GM12878 (cell line): ENCODE data around the gene SFTPB. TPM values are rescaled to one million over a fixed set of nuclear protein-coding genes. Genes with fewer than 3 reads are reported as not detected.

Source experiments
- ATAC-seq: fragments of 200-7000 bp; cut with Tn5 transposase; 3 replicates; pipeline ENCODE4 v1.9.1; 2020; ENCODE audit warnings: mild to moderate bottlenecking, moderate library complexity
- BruUV-seq: library from RNA; stranded (reverse); fragments of 400-500 nt; replicated peaks from 2 replicates; lab custom pipeline; 2021; lab: Mats Ljungman, UMichigan
- CTCF ChIA-PET: fragments of 300-600 bp; sonication (Branson Sonifier 250); formaldehyde crosslinking; extraction: SDS; loops from one replicate; lab custom pipeline; 2021; ENCODE audit warnings: inconsistent platforms; lab: Yijun Ruan, JAX
- POLR2A ChIA-PET: fragments of 350-600 bp; formaldehyde crosslinking; extraction: SDS; loops from one replicate; lab custom pipeline; 2021; ENCODE audit warnings: inconsistent platforms; lab: Charles Lee
- RAD21 ChIA-PET: fragments of 300-600 bp; sonication (Branson Sonifier 250); formaldehyde crosslinking; loops from one replicate; lab custom pipeline; 2023; ENCODE audit warnings: antibody characterized with exemption; ENCODE audit not compliant: unreplicated experiment; lab: Charles Lee
- SMC1A ChIA-PET: fragments of 300-600 bp; sonication (Branson Sonifier 250); formaldehyde crosslinking; loops from one replicate; lab custom pipeline; 2023; ENCODE audit not compliant: unreplicated experiment, uncharacterized antibody; lab: Charles Lee
- DNase-seq: peaks from one replicate; pipeline ENCODE4 v3.0.0-alpha.2; 2011; ENCODE audit warnings: low read depth, low spot score
- FAIRE-seq: peaks from 3 replicates; lab custom pipeline; 2011; peaks lifted over from hg19 to GRCh38; lab: Jason Lieb, UNC
- H2AFZ ChIP-seq: 2 replicates; pipeline ENCODE4 v1.6.0; 2011; ENCODE audit warnings: low read depth, low read length, control low read depth; ENCODE audit not compliant: control insufficient read depth
- H3K27ac ChIP-seq: 2 replicates; pipeline ENCODE4 v1.5.1; 2011; ENCODE audit warnings: control low read depth; ENCODE audit not compliant: control insufficient read depth, insufficient read depth
- H3K27me3 ChIP-seq, 2 experiments: replicated peaks in 1 of 2; 2 replicates each; pipeline versions ENCODE4 v1.6.0 to v1.6.1; 2011; ENCODE audit warnings: low read length in 1 of 2; ENCODE audit not compliant: control insufficient read depth in 2 of 2, insufficient read depth in 2 of 2
- H3K36me3 ChIP-seq, 2 experiments: 2 replicates each; pipeline ENCODE4 v1.5.1; 2011; ENCODE audit warnings: low read length in 1 of 2; ENCODE audit not compliant: control insufficient read depth in 2 of 2, insufficient read depth in 2 of 2
- H3K4me1 ChIP-seq: 2 replicates; pipeline ENCODE4 v1.6.1; 2011; ENCODE audit warnings: mild to moderate bottlenecking, low read length, moderate library complexity, mixed read lengths; ENCODE audit not compliant: control insufficient read depth, insufficient read depth
- H3K4me2 ChIP-seq: 2 replicates; pipeline ENCODE4 v1.6.0; 2011; ENCODE audit warnings: control low read depth; ENCODE audit not compliant: control insufficient read depth, insufficient read depth
- H3K4me3 ChIP-seq: fragments of 200-600 bp; sonication (generic); 2 replicates; pipeline ENCODE4 v1.5.1; 2016
- H3K79me2 ChIP-seq: 2 replicates; pipeline ENCODE4 v1.6.0; 2011; ENCODE audit warnings: low read length; ENCODE audit not compliant: control insufficient read depth, insufficient read depth
- H3K9ac ChIP-seq: 2 replicates; pipeline ENCODE4 v1.8.0; 2011; ENCODE audit warnings: low read length, control low read depth, mixed read lengths; ENCODE audit not compliant: control insufficient read depth, insufficient read depth
- H3K9me3 ChIP-seq: replicated peaks from 3 replicates; pipeline ENCODE4 v1.5.1; 2011; ENCODE audit warnings: mild to moderate bottlenecking, low read length; ENCODE audit not compliant: control insufficient read depth, insufficient read depth
- H4K20me1 ChIP-seq: 2 replicates; pipeline ENCODE4 v1.6.0; 2011; ENCODE audit not compliant: control insufficient read depth, insufficient read depth
- BMI1 ChIP-seq: fragments of 450-650 bp; IDR thresholded peaks from 2 replicates; pipeline ENCODE4 v1.6.1; 2016; ENCODE audit warnings: mild to moderate bottlenecking, moderate library complexity, borderline replicate concordance
- E2F4 ChIP-seq: IDR thresholded peaks from 2 replicates; pipeline ENCODE4 v1.6.1; 2012; ENCODE audit warnings: low read depth, low read length, improper control_type of control experiment
- E4F1 ChIP-seq: fragments of 450-650 bp; IDR thresholded peaks from 2 replicates; pipeline ENCODE4 v1.6.1; 2018; ENCODE audit warnings: borderline replicate concordance, mild to moderate bottlenecking; ENCODE audit not compliant: partially characterized antibody
- ESRRA ChIP-seq: IDR thresholded peaks from 2 replicates; pipeline ENCODE4 v1.6.1; 2012; ENCODE audit warnings: mild to moderate bottlenecking, low read length, improper control_type of control experiment
- FOS ChIP-seq: IDR thresholded peaks from 3 replicates; pipeline ENCODE4 v1.6.1; 2011; ENCODE audit warnings: borderline replicate concordance; ENCODE audit not compliant: insufficient read length; ENCODE audit errors: extremely low read depth
- FOXM1 ChIP-seq: IDR thresholded peaks from 2 replicates; pipeline ENCODE4 v1.6.1; 2012; ENCODE audit warnings: low read depth, mild to moderate bottlenecking, inconsistent platforms, low read length, moderate library complexity
- GABPA ChIP-seq: IDR thresholded peaks from 2 replicates; pipeline ENCODE4 v1.6.1; 2014; ENCODE audit warnings: antibody characterized with exemption, low read depth, mild to moderate bottlenecking, inconsistent platforms
- GATAD2B ChIP-seq: fragments of 450-650 bp; conservative IDR thresholded peaks from 2 replicates; pipeline ENCODE4 v1.6.1; 2017; ENCODE audit warnings: low read depth, mild to moderate bottlenecking, moderate library complexity
- KDM1A ChIP-seq: fragments of 200-600 bp; sonication (generic); IDR thresholded peaks from 2 replicates; pipeline ENCODE4 v1.6.1; 2016; ENCODE audit warnings: borderline replicate concordance
- POU2F2 ChIP-seq: IDR thresholded peaks from 3 replicates; pipeline ENCODE4 v1.6.1; 2011; ENCODE audit warnings: low read depth, mild to moderate bottlenecking, low read length, borderline replicate concordance
- RELA ChIP-seq: fragments of 450-650 bp; IDR thresholded peaks from 2 replicates; pipeline ENCODE4 v1.8.0; 2014; ENCODE audit warnings: borderline replicate concordance; ENCODE audit not compliant: partially characterized antibody
- SMAD1 ChIP-seq: fragments of 450-650 bp; IDR thresholded peaks from 2 replicates; pipeline ENCODE4 v1.6.1; 2018; ENCODE audit warnings: mild to moderate bottlenecking, low read depth; ENCODE audit not compliant: partially characterized antibody
- ZNF384 ChIP-seq: IDR thresholded peaks from 2 replicates; pipeline ENCODE4 v1.6.1; 2012; ENCODE audit warnings: low read depth, mild to moderate bottlenecking, low read length, improper control_type of control experiment, borderline replicate concordance
- WGBS: methylation state at CpG from one replicate; pipeline ENCODE4 v1.1.6; 2016; ENCODE audit warnings: low lambda C conversion rate; ENCODE audit not compliant: insufficient replicate concordance, insufficient coverage; ENCODE audit errors: missing lambda C conversion rate; 5-methylcytosine and 5-hydroxymethylcytosine counted together
- in situ Hi-C: fragments of 300-500 bp; cut with MboI; formaldehyde crosslinking; loops from 9 replicates; pipeline ENCODE4 v1.14.3; 2018; ENCODE audit warnings: mixed read lengths
- intact Hi-C: fragments of 100-400 bp; cut with micrococcal nuclease; formaldehyde crosslinking; loops from one replicate; pipeline ENCODE4 v1.14.2; 2022; ENCODE audit not compliant: unreplicated experiment
- polyA plus RNA-seq, 11 experiments: library from polyadenylated mRNA; depleted of rRNA in 4 of 11; unstranded in 6 of 11; stranded (reverse) in 5 of 11; fragments of >200 nt; fragmentation: Nextera tagmentation in 4 of 11; fragmentation: Illumina TruSeq in 1 of 11; extraction: Ambion mirVana in 4 of 11; extraction: Trizol in 1 of 11; gene quantifications; 1 replicate in 1 of 11; 2 replicates in 10 of 11; pipeline versions ENCODE4 v1.2.1 to v1.2.3, GENCODE V29; 2011 to 2016; ENCODE audit warnings: inconsistent platforms in 2 of 11, missing spikeins in 2 of 11, low read depth in 1 of 11
- total RNA-seq, 4 experiments: library from RNA; depleted of rRNA in 3 of 4; stranded (reverse); fragments of >200 nt in 3 of 4; fragmentation: Illumina TruSeq in 1 of 4; extraction: Trizol in 1 of 4; gene quantifications; 2 replicates each; pipeline versions ENCODE4 v1.2.1 to v1.2.3, GENCODE V29; 2013 to 2021

SFTPB gene
- total and polyA plus RNA-seq, 10 of the 15 experiments (the other 5 are each of a cell fraction or from before 2014, with no cell fraction given): 0.02 to 5.3 TPM; not detected in 8

- no peak for TF ChIP-seq GATAD2B
- no peak for TF ChIP-seq KDM1A
These were observed 48.4 kb upstream of the SFTPB start (continued) for GRCh38 chr2:85716346-85716914.

GRCh38 chr2:85714841-85715240 lies 46.8 kb upstream of the SFTPB start:
- POLR2A ChIA-PET: interaction anchor here (0.6 to 1.2 kb wide), 2 partner anchors 10 to 138 kb away, joined by 3 to 4 read pairs; no protein-coding TSS in a partner anchor

More at GRCh38 chr2:85714841-85715240, 46.8 kb upstream of the SFTPB start:
- Histone ChIP-seq H3K4me2 (no peak overlapping the region), H4K20me1 (no peaks in the 10 kb centered on the region), H3K4me1 (no peaks in the 10 kb centered on the region), H3K27ac (no peak overlapping the region), H3K9ac (no peak overlapping the region), H3K79me2 (no peaks in the 10 kb centered on the region), H3K36me3 (no peaks in the 10 kb centered on the region), H2AFZ (no peak overlapping the region), H3K4me3 (no peak overlapping the region)
- DNase-seq: no peak
- ChIA-PET SMC1A (interaction anchor here (1.2 to 2.2 kb wide), 4 partner anchors 9 to 99 kb away, joined by 3 to 6 read pairs (median 4); no protein-coding TSS in a partner anchor), RAD21 (interaction anchor here (1.7 kb wide), 1 partner anchor 77 kb away, joined by 6 read pairs; no protein-coding TSS in a partner anchor)
- BruUV-seq: no TSS peak
- FAIRE-seq: no peak
- intact Hi-C loops: no loop called here
- no peak for ATAC-seq
- no peak for TF ChIP-seq BMI1
- TF ChIP-seq GABPA: no peak
- TF ChIP-seq RELA: no peak
- TF ChIP-seq FOXM1: no peak
- TF ChIP-seq FOS: no peak
- TF ChIP-seq E2F4: no peak
- TF ChIP-seq POU2F2: no peak
- no peak for TF ChIP-seq ESRRA
- no peak for TF ChIP-seq ZNF384
- no peak for TF ChIP-seq SMAD1
- no peak for TF ChIP-seq E4F1
- TF ChIP-seq, all 136 proteins: peak for 0
- in situ Hi-C loops: no loop called here
- WGBS: 25% methylated on average over 8 of the region's 8 CpGs
- CTCF ChIA-PET: interaction anchor here (1.6 to 3.7 kb wide), 2 partner anchors 14 to 78 kb away, joined by 6 to 22 read pairs; no protein-coding TSS in a partner anchor
- Histone ChIP-seq H3K9me3 (no peaks in the 10 kb centered on the region), H3K27me3 (peaks cover 0 to 2% of the 10 kb centered on the region in 2 experiments; a peak in 2 of 4 replicates)
